Motor neuron (in vitro differentiated cells): Measurements from ENCODE around the gene ASAP3. TPM values are rescaled to one million over a fixed set of nuclear protein-coding genes. Genes with fewer than 3 reads are reported as not detected.

Experiments used
- ATAC-seq, 8 experiments: fragments of 200-7000 bp; cut with Tn5 transposase; replicated peaks in 6 of 8; 2 replicates each; pipeline ENCODE4 v1.8.0; 2021; ENCODE audit warnings: mild to moderate bottlenecking in 8 of 8, moderate library complexity in 8 of 8
- H3K27ac ChIP-seq, 2 donors: fragments of 250-450 bp; sonication (Bioruptor Pico); 2 replicates each; pipeline ENCODE4 v1.9.0; 2021; ENCODE audit warnings: antibody characterized with exemption in 2 of 2, mild to moderate bottlenecking in 2 of 2, moderate library complexity in 1 of 2
- H3K4me1 ChIP-seq, 2 donors: fragments of 250-450 bp; sonication (Bioruptor Pico); replicated peaks in 1 of 2; 2 replicates each; pipeline ENCODE4 v1.6.1; 2021; ENCODE audit warnings: antibody characterized with exemption in 2 of 2, mild to moderate bottlenecking in 2 of 2, moderate library complexity in 1 of 2
- H3K4me3 ChIP-seq, 5 donors: fragments of 250-450 bp; sonication (Bioruptor Pico); 2 replicates each; pipeline ENCODE4 v1.9.0; 2021; ENCODE audit warnings: antibody characterized with exemption in 5 of 5, mild to moderate bottlenecking in 5 of 5, moderate library complexity in 4 of 5
- WGBS, 10 experiments: fragments of 450-650 bp; shearing (Covaris generic); methylation state at CpG; one replicate each; pipeline ENCODE4 v1.0.0; 2022; 5-methylcytosine and 5-hydroxymethylcytosine counted together
- in situ Hi-C, 9 experiments: fragments of 400-800 bp; cut with MboI; loops; one replicate each; pipeline ENCODE4 v1.15.0; 2021; ENCODE audit warnings: low sequenced_read_pairs in 9 of 9, low pct_unique_long_range_greater_than_20kb in 2 of 9; ENCODE audit not compliant: unreplicated experiment in 9 of 9
- total RNA-seq, 8 experiments: library from RNA; unstranded; fragments of 300-600 nt; gene quantifications; 2 replicates each; pipeline versions ENCODE4 v1.2.3 to v1.2.4, GENCODE V29; 2022

ASAP3 gene
- 10 to 100 TPM; 29.0 to 96.6 (median 39.1) TPM for total RNA-seq

- Histone ChIP-seq H3K27ac (peak within 1 kb of the TSS; percentile 54 to 79), H3K4me1 (peaks cover 28 to 45% of the 10 kb centered on the region in 2 donors), H3K4me3 (peak within 1 kb of the TSS; percentile 76 to 98 (median 87))
- in situ Hi-C loops: no loop called here
- 0 to 14% (median 0%) methylated on average over 1 to 21 of the region's 84 CpGs; no CpG with 5 or more reads in 1 of the 10 experiments for WGBS, 10 experiments
- peak in 6 of 8 experiments; percentile 3 to 73 (median 18) for ATAC-seq
Observed at GRCh38 chr1:23483321-23484252, at the start of gene ASAP3. TSS of gene ASAP3 (minus strand) at chr1:23484179. CDS start at chr1:23484133, 46 bp downstream.

GRCh38 chr1:23533246-23534023, 49.5 kb upstream of the ASAP3 start:
- Histone ChIP-seq H3K4me1 (peaks cover 7 to 12% of the 10 kb centered on the region in 2 donors), H3K27ac (no peak overlapping the region), H3K4me3 (no peak overlapping the region)
- in situ Hi-C loops: no loop called here
- 60 to 100% (median 100%) methylated on average over 1 to 6 of the region's 6 CpGs for WGBS, 10 experiments
- ATAC-seq: no peak

GRCh38 chr1:23531562-23532094, 47.6 kb upstream of the ASAP3 start:
- Histone ChIP-seq H3K27ac (peak overlapping the region in 1 of 2 donors; percentile 56), H3K4me1 (peaks cover 7 to 14% of the 10 kb centered on the region in 2 donors), H3K4me3 (peak overlapping the region; percentile 35 to 78 (median 62))
- in situ Hi-C loops: no loop called here
- ATAC-seq: peak in 5 of 8 experiments; percentile 0 to 52 (median 46)
- 13 to 67% (median 28%) methylated on average over 1 to 4 of the region's 5 CpGs; no CpG with 5 or more reads in 2 of the 10 experiments for WGBS, 10 experiments

DNA sequence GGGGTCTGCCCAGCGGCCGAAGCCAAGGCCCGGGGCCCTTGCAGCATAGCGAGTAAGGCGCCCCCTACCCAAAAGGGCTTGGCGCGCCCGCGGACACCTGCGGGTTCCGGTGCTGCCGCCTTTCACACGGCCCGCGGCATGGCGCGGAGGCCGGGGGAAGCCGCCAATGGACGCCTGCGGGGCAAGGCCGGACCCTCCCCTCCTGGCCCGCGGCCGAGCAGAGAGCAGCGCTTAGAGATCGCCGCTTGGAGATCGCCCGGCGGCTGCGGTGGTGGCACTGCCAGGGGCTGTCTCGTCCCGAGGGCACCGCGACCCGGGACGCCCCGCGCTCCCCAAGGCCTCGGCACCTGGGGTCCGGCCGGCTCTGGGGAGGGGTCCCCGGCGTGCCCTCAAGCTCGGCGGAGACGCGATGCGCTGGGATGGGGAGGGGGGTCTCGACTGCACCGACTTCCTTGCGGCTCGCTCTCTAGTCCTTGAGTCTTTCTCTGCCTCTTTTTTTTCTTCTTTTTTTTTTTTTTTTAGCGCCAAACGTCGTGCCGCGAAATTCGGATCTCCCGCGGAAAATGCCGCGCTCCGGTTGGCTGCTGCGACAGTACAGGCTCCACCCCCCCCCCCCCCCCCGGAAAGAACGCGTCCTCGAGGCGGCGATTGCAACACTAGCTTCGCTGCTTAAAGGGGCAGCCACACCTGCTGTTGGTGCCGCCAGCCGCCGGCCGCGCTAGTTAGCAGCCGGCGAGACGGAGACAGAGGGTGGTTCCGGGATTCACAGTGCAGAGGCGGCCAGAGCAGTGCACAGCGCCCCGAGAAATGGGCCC, 47.0 kb upstream of the ASAP3 start, which contains the start of gene E2F2:
Gene E2F2 (minus strand): TSS at position 487 of the 815 bp plus-strand sequence. CDS start 440 bp downstream, at position 47.
- in situ Hi-C loops: no loop called here
- Histone ChIP-seq H3K27ac (peak within 1 kb of the TSS in 1 of 2 donors; percentile 56), H3K4me3 (peak within 1 kb of the TSS; percentile 35 to 78 (median 62)), H3K4me1 (peaks cover 7 to 14% of the 10 kb centered on the region in 2 donors)
- 0 to 2% (median 0%) methylated on average over 1 to 10 of the region's 85 CpGs; no CpG with 5 or more reads in 4 of the 10 experiments for WGBS, 10 experiments
- peak; percentile 70 to 98 (median 96) for ATAC-seq

- in situ Hi-C loops: no loop called here
- peaks cover 7 to 17% of the 10 kb centered on the region in 2 donors for H3K4me1 ChIP-seq
- H3K27ac ChIP-seq: no peak overlapping the region
- WGBS, 10 experiments: 0 to 56% (median 26%) methylated on average over 2 to 7 of the region's 22 CpGs; no CpG with 5 or more reads in 4 of the 10 experiments
- peak overlapping the region; percentile 35 to 78 (median 62) for H3K4me3 ChIP-seq
- peak in 1 of 8 experiments; percentile 1 for ATAC-seq
Observed at GRCh38 chr1:23530087-23530746, 46.2 kb upstream of the ASAP3 start.

- no peak overlapping the region for H3K27ac ChIP-seq
- peak overlapping the region in 1 of 5 donors; percentile 62 for H3K4me3 ChIP-seq
- in situ Hi-C loops: no loop called here
- H3K4me1 ChIP-seq: peaks cover 10 to 23% of the 10 kb centered on the region in 2 donors
- no peak for ATAC-seq
- WGBS, 10 experiments: 33 to 82% (median 60%) methylated on average over 1 to 4 of the region's 8 CpGs; no CpG with 5 or more reads in 1 of the 10 experiments
Observed at GRCh38 chr1:23529146-23530086, 45.4 kb upstream of the ASAP3 start.

- 10 to 100% (median 47%) methylated on average over 1 to 9 of the region's 9 CpGs; no CpG with 5 or more reads in 4 of the 10 experiments for WGBS, 10 experiments
- Histone ChIP-seq H3K4me3 (no peak overlapping the region), H3K4me1 (peaks cover 10 to 23% of the 10 kb centered on the region in 2 donors), H3K27ac (no peak overlapping the region)
- ATAC-seq: peak in 3 of 8 experiments; percentile 73 to 81 (median 81)
- in situ Hi-C loops: no loop called here
Observed at GRCh38 chr1:23528250-23528978, 44.4 kb upstream of the ASAP3 start.

DNA sequence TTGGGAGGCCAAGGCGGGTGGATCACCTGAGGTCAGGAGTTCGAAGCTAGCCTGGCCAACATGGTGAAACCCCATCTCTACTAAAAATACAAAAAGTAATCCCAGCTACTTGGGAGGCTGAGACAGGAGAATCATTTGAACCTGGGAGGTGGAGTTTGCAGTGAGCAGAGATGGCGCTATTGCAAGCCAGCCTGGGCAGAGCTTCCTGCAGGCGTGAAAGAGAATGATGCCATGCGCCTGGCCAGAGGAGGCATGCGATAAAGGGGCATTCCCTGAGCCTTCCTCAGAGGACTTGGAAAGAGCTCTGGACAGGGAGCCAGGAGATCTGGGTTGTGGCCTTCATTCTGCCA, 43.9 kb upstream of the ASAP3 start:
- Histone ChIP-seq H3K4me3 (no peak overlapping the region), H3K4me1 (peaks cover 10 to 23% of the 10 kb centered on the region in 2 donors), H3K27ac (no peak overlapping the region)
- peak in 2 of 8 experiments; percentile 2 to 6 for ATAC-seq
- 20 to 100% (median 82%) methylated on average over 1 to 6 of the region's 6 CpGs; no CpG with 5 or more reads in 4 of the 10 experiments for WGBS, 10 experiments
- in situ Hi-C loops: no loop called here

- Histone ChIP-seq H3K4me1 (peaks cover 10 to 23% of the 10 kb centered on the region in 2 donors), H3K27ac (no peak overlapping the region), H3K4me3 (no peak overlapping the region)
- WGBS, 10 experiments: 88 to 100% (median 100%) methylated on average over 1 to 4 of the region's 7 CpGs; no CpG with 5 or more reads in 4 of the 10 experiments
- no peak for ATAC-seq
- in situ Hi-C loops: no loop called here
Observed at GRCh38 chr1:23527366-23527765, 43.4 kb upstream of the ASAP3 start.

- 63 to 100% (median 98%) methylated on average over 1 to 8 of the region's 8 CpGs; no CpG with 5 or more reads in 3 of the 10 experiments for WGBS, 10 experiments
- no peak overlapping the region for H3K27ac ChIP-seq
- in situ Hi-C loops: no loop called here
- no peak for ATAC-seq
- H3K4me1 ChIP-seq: peaks cover 3 to 14% of the 10 kb centered on the region in 2 donors
- H3K4me3 ChIP-seq: no peak overlapping the region
Observed at GRCh38 chr1:23526329-23527041, 42.5 kb upstream of the ASAP3 start.
